ENCODE data around the gene HS6ST3.

The HS6ST3 gene

GRCh38 chr13:96072392-96072791, 17.5 kb upstream of the HS6ST3 start:
- H3K4me3 ChIP-seq = no peak overlapping the region
- intact Hi-C loops (cut with DNase I; ENCODE audit: low total_unique reads) = no loop called here
- H3K4me1 ChIP-seq = no peaks in the 10 kb centered on the region
- no peaks in the 10 kb centered on the region for H3K27me3 ChIP-seq
- no peak for DNase-seq
- H3K27ac ChIP-seq = no peak overlapping the region
- no peaks in the 10 kb centered on the region for H3K9me3 ChIP-seq
- no peaks in the 10 kb centered on the region for H3K36me3 ChIP-seq
- TF ChIP-seq, protein P1, sequence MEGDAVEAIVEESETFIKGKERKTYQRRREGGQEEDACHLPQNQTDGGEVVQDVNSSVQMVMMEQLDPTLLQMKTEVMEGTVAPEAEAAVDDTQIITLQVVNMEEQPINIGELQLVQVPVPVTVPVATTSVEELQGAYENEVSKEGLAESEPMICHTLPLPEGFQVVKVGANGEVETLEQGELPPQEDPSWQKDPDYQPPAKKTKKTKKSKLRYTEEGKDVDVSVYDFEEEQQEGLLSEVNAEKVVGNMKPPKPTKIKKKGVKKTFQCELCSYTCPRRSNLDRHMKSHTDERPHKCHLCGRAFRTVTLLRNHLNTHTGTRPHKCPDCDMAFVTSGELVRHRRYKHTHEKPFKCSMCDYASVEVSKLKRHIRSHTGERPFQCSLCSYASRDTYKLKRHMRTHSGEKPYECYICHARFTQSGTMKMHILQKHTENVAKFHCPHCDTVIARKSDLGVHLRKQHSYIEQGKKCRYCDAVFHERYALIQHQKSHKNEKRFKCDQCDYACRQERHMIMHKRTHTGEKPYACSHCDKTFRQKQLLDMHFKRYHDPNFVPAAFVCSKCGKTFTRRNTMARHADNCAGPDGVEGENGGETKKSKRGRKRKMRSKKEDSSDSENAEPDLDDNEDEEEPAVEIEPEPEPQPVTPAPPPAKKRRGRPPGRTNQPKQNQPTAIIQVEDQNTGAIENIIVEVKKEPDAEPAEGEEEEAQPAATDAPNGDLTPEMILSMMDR (IDR thresholded peaks at IDR 0.05) = no peak

DNA sequence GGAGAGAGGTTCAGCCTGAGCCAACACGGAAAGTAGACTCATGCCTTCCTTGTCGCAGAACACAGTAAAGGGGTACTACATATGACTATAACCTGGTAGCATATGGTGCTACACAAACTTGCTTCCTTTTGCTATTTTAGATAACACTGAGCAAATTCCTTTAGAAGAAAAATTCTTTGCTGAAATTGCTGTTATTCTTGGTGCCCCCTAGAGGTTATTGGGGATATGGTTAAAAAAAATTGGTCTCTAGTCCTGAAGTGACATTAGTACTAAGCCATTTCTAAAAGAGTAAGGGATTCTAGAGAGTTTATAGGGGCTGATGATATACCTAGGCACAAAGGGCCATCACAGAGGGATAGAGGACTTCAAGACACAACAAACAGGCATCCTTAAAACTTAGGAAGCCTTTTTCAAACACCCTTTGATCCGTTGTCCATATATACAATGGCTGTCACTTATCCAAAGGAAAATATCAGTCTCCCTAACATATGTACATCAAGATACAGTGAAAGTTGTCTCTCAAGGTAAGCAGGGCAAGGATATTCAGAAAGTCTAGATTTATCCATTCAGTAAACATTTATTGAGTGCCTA, 13.9 kb upstream of the HS6ST3 start:
- no peak overlapping the region for H3K27ac ChIP-seq
- no peak for DNase-seq
- H3K36me3 ChIP-seq = no peaks in the 10 kb centered on the region
- no peak overlapping the region for H3K4me3 ChIP-seq
- H3K9me3 ChIP-seq = no peaks in the 10 kb centered on the region
- intact Hi-C loops (cut with DNase I; ENCODE audit: low total_unique reads) = no loop called here
- no peaks in the 10 kb centered on the region for H3K4me1 ChIP-seq
- H3K27me3 ChIP-seq = no peaks in the 10 kb centered on the region
- TF ChIP-seq, protein P1 (IDR thresholded peaks at IDR 0.05) = peak; percentile 44 to 51

GRCh38 chr13:96080676-96081075, 9.2 kb upstream of the HS6ST3 start:
- TF ChIP-seq, protein P1 (IDR thresholded peaks at IDR 0.05) = no peak
- no peak overlapping the region for H3K4me3 ChIP-seq
- DNase-seq = no peak
- H3K36me3 ChIP-seq = no peaks in the 10 kb centered on the region
- no peaks in the 10 kb centered on the region for H3K27me3 ChIP-seq
- H3K4me1 ChIP-seq = no peaks in the 10 kb centered on the region
- H3K9me3 ChIP-seq = no peaks in the 10 kb centered on the region
- intact Hi-C loops (cut with DNase I; ENCODE audit: low total_unique reads) = no loop called here
- no peak overlapping the region for H3K27ac ChIP-seq

DNA sequence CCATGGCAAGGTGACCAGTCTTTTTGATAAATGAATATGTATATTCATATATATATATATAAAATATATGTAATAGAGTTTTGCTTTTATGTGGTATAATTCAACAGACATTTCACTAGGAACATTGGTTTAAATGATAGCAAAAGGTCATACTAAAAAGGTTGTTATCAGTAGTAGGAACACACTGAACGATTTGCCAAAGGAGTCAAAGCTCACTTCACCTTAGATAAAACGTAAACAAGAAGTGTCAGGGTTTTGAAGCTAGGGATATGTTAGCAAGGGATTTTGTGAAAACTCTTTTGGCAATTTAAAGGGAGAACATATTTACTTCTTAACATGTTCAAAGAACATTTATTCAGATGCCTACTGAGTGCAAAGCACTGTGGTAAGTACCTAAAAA, 8.0 kb upstream of the HS6ST3 start:
- no peaks in the 10 kb centered on the region for H3K9me3 ChIP-seq
- intact Hi-C loops (cut with DNase I; ENCODE audit: low total_unique reads) = no loop called here
- no peak for DNase-seq
- no peak overlapping the region for H3K4me3 ChIP-seq
- no peak overlapping the region for H3K27ac ChIP-seq
- no peaks in the 10 kb centered on the region for H3K36me3 ChIP-seq
- H3K27me3 ChIP-seq = no peaks in the 10 kb centered on the region
- TF ChIP-seq, protein P1 (IDR thresholded peaks at IDR 0.05) = no peak
- H3K4me1 ChIP-seq = no peaks in the 10 kb centered on the region

- intact Hi-C loops (cut with DNase I; ENCODE audit: low total_unique reads) = no loop called here
- Histone ChIP-seq H3K36me3 (no peaks in the 10 kb centered on the region), H3K27ac (no peak overlapping the region), H3K27me3 (peaks cover 0 to 3% of the 10 kb centered on the region in 2 donors), H3K9me3 (no peaks in the 10 kb centered on the region), H3K4me3 (no peak overlapping the region), H3K4me1 (no peaks in the 10 kb centered on the region)
- TF ChIP-seq, protein P1 (IDR thresholded peaks at IDR 0.05) = no peak
- no peak for DNase-seq
Observed at GRCh38 chr13:96082640-96083039, 7.3 kb upstream of the HS6ST3 start.

GRCh38 chr13:96086736-96087135, 3.2 kb upstream of the HS6ST3 start:
- TF ChIP-seq, protein P1 (IDR thresholded peaks at IDR 0.05) = no peak
- H3K27ac ChIP-seq = no peak overlapping the region
- H3K4me3 ChIP-seq = no peak overlapping the region
- intact Hi-C loops (cut with DNase I; ENCODE audit: low total_unique reads) = no loop called here
- H3K36me3 ChIP-seq = no peaks in the 10 kb centered on the region
- H3K4me1 ChIP-seq = peaks cover 3 to 18% (median 3%) of the 10 kb centered on the region in 4 donors
- H3K27me3 ChIP-seq = peaks cover 0 to 11% of the 10 kb centered on the region in 2 donors
- H3K9me3 ChIP-seq = no peaks in the 10 kb centered on the region
- no peak for DNase-seq

Measured in tibial artery (tissue), 4 donors.